AG04450 (cell line): Measurements from ENCODE around the gene SLCO2A1. TPM values are rescaled to one million over a fixed set of nuclear protein-coding genes. Genes with fewer than 3 reads are reported as not detected.
A peak's percentile ranks its signal among the peaks of the same experiment; 100 is the strongest.

Experiments
- CTCF ChIA-PET: fragments of 300-600, 350-600 bp; formaldehyde crosslinking; extraction: SDS; loops from one replicate; lab custom pipeline; 2022; ENCODE audit warnings: antibody characterized with exemption, inconsistent platforms; lab: Charles Lee
- POLR2A ChIA-PET: fragments of 350-600 bp; formaldehyde crosslinking; extraction: SDS; loops from one replicate; lab custom pipeline; 2021; ENCODE audit warnings: antibody characterized with exemption, inconsistent platforms; lab: Yijun Ruan, JAX
- DNase-seq: peaks from one replicate; pipeline ENCODE4 v3.0.0-alpha.2; 2011; ENCODE audit warnings: low read depth, low spot score
- H3K27ac ChIP-seq: one replicate; pipeline ENCODE4 v1.5.1; 2012; ENCODE audit warnings: low read depth, low read length, control low read depth
- H3K27me3 ChIP-seq: one replicate; pipeline ENCODE4 v1.6.0; 2012; ENCODE audit warnings: low read length; ENCODE audit not compliant: control insufficient read depth, insufficient read depth
- H3K4me3 ChIP-seq: 2 replicates; pipeline ENCODE4 v1.5.1; 2011; ENCODE audit warnings: mild to moderate bottlenecking, low read depth, low read length, control low read depth
- H3K9me3 ChIP-seq: 2 replicates; pipeline ENCODE4 v1.5.1; 2012; ENCODE audit warnings: low read length; ENCODE audit not compliant: control insufficient read depth, insufficient read depth
- polyA plus RNA-seq: library from polyadenylated mRNA; depleted of rRNA; stranded (reverse); fragments of >200 nt; gene quantifications from 2 replicates; pipeline ENCODE4 v1.2.3, GENCODE V29; 2011
- TF ChIP-seq, protein P1 (sequence below): IDR thresholded peaks from 2 replicates; pipeline ENCODE4 v1.5.1; 2011; ENCODE audit warnings: low read depth, low read length, control low read depth, inconsistent platforms

The SLCO2A1 gene
- polyA plus RNA-seq, 1 experiment = 1.6 TPM

DNA sequence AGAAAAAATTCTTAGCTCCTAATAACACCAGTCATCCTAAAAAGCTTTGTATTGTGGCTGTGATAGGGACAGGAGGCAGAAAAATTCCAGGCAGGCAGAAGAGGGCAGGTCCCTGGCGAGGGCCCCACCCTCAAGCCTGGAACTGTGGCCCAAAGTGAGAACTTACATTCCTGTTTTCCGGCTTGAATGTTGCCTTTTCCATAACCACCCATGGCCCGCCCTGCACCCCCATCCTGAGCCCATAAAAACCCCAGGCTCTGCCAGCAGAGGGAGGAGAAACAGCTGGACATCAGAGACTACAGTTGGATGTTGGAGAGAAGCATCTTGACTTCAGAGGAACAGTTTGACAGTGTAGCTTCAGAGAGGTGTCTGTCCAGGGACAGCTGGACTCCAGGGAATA lies 37.3 kb downstream of the SLCO2A1 start:
- DNase-seq = no peak
- ChIA-PET CTCF (no interaction called here), POLR2A (no interaction called here)
- no peaks in the 10 kb centered on the region for H3K9me3 ChIP-seq
- TF ChIP-seq, protein P1, sequence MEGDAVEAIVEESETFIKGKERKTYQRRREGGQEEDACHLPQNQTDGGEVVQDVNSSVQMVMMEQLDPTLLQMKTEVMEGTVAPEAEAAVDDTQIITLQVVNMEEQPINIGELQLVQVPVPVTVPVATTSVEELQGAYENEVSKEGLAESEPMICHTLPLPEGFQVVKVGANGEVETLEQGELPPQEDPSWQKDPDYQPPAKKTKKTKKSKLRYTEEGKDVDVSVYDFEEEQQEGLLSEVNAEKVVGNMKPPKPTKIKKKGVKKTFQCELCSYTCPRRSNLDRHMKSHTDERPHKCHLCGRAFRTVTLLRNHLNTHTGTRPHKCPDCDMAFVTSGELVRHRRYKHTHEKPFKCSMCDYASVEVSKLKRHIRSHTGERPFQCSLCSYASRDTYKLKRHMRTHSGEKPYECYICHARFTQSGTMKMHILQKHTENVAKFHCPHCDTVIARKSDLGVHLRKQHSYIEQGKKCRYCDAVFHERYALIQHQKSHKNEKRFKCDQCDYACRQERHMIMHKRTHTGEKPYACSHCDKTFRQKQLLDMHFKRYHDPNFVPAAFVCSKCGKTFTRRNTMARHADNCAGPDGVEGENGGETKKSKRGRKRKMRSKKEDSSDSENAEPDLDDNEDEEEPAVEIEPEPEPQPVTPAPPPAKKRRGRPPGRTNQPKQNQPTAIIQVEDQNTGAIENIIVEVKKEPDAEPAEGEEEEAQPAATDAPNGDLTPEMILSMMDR = peak; percentile 25; the same call in 1 of the 2 replicates
- no peaks in the 10 kb centered on the region for H3K27me3 ChIP-seq
- no peak overlapping the region for H3K4me3 ChIP-seq
- no peak overlapping the region for H3K27ac ChIP-seq

DNA sequence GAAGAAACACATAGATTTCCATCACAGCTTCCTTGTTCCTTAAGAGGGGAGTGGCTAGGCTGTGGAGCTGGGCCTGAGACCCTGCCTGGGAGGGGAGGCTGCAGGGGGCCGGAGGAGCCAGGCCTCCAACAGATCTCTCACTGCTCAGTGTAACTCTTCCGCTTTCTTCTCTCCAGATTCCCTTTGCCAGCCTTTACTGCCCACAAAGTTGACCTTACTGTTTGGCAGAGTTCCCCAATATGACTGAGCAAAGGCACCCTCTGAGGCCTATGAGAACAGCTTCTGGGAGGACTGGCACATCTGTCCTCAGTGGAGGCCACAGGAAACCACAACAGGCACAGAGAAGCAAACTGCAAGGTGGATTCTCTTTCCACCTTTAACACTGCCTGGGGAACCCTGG lies 38.1 kb downstream of the SLCO2A1 start:
- no peak for DNase-seq
- ChIA-PET POLR2A (no interaction called here), CTCF (no interaction called here)
- Histone ChIP-seq H3K27me3 (no peaks in the 10 kb centered on the region), H3K9me3 (no peaks in the 10 kb centered on the region), H3K27ac (no peak overlapping the region), H3K4me3 (no peak overlapping the region)
- TF ChIP-seq, protein P1 = no peak

DNA sequence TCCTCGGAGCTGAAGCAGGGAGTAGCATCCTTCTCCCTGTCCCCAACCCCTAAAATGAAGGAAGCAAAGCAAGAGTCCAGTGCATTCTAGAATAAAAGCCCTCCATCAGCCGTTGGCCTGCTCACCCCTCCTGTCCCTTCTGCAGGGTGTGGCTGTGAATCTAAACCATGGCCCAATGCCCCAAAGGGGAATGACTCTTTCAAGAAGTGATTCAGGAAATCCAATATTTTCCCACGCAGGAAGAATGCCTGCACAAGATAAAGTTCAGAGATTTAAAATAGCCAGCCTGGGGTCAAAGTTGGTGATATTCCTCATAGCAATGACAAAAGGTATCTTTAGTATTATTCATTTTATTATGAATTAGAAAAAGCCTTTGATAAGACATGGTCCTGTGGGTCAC lies 38.5 kb downstream of the SLCO2A1 start:
- DNase-seq = no peak
- ChIA-PET POLR2A (no interaction called here), CTCF (no interaction called here)
- H3K27me3 ChIP-seq = no peaks in the 10 kb centered on the region
- no peaks in the 10 kb centered on the region for H3K9me3 ChIP-seq
- H3K4me3 ChIP-seq = no peak overlapping the region
- TF ChIP-seq, protein P1 = no peak
- no peak overlapping the region for H3K27ac ChIP-seq

DNA sequence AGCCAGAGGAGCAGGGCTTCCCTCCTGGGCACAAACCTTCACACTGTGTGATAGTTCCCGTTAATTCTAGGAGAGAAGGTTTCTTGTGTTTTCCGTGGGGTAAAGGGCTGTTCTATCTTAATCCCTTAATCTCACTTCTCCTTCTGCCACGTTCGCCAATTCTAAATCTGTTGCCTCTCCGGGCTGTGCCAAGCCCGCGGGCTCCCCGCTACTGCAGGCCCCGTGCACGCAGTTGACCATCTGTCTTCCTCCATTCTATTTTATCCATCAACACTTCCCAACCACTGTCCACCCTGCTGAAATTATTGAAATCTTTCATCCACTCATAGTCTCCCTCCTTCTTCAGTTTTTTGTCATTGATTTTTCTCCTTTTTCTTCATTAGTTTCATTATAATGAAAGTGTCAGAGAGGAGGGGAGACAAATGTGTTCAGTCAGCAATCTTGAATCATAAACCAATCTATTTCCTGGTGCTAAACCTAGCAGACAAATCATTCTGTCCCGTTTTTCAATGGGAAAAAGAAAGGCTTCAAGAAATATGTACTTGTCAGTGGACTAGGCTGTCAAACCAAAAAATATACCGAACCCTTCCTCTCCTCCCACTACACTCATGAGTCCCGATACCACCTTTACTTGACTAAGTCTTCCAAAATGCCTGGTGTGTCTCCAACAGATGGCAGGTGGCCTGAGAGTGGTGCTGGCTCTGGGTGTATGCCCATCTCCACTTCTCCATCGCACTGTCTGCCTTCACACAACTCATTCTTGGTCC lies 39.6 kb downstream of the SLCO2A1 start:
- no peak overlapping the region for H3K27ac ChIP-seq
- no peak overlapping the region for H3K4me3 ChIP-seq
- ChIA-PET POLR2A (no interaction called here), CTCF (no interaction called here)
- no peaks in the 10 kb centered on the region for H3K9me3 ChIP-seq
- TF ChIP-seq, protein P1 = no peak
- DNase-seq = no peak
- no peaks in the 10 kb centered on the region for H3K27me3 ChIP-seq

DNA sequence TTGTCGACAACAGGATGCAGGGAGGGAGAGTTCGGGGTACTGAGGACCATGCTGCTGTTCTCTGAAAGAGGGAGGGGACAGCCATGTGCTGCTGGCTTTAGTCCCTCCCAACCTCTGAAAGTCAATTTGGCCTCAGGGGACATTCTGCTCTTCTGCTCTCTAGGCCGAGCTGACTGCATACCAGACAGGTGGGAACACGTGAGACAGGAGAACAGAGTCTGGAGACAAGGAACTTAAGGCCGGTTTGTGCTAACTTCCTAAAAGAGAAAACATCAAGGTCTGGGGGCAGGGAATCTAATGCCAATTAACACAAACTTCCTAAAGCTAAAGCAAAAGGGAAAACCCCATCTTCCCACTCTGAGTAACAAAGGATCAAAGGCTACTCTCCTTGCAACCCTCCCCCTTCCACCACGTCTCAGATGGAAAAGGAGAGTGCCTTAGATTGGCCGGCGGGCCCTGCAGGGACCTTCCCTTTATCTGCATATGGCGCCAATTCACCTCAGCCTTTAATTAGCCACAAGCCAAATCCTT lies 41.0 kb downstream of the SLCO2A1 start:
- TF ChIP-seq, protein P1 = no peak
- Histone ChIP-seq H3K27ac (no peak overlapping the region), H3K9me3 (no peaks in the 10 kb centered on the region), H3K4me3 (no peak overlapping the region), H3K27me3 (no peaks in the 10 kb centered on the region)
- no peak for DNase-seq
- POLR2A ChIA-PET = no interaction called here
- CTCF ChIA-PET = no interaction called here
